Umbilical cord (tissue), 2 donors: ENCODE measurements around the gene C1orf21. TPM values are rescaled to one million over a fixed set of nuclear protein-coding genes. Genes with fewer than 3 reads are reported as not detected.

Source experiments
- DNase-seq: peaks from one replicate; pipeline ENCODE4 v3.0.0-alpha.2; 2015; ENCODE audit warnings: low spot score
- total RNA-seq: library from RNA; depleted of rRNA; stranded (reverse); fragments of >200 nt; gene quantifications from one replicate; pipeline ENCODE4 v1.2.3, GENCODE V29; 2014; ENCODE audit warnings: low replicate concordance; ENCODE audit not compliant: insufficient read depth

The C1orf21 gene
- total RNA-seq, 1 donor from 2014 or later: 54.7 TPM

DNA sequence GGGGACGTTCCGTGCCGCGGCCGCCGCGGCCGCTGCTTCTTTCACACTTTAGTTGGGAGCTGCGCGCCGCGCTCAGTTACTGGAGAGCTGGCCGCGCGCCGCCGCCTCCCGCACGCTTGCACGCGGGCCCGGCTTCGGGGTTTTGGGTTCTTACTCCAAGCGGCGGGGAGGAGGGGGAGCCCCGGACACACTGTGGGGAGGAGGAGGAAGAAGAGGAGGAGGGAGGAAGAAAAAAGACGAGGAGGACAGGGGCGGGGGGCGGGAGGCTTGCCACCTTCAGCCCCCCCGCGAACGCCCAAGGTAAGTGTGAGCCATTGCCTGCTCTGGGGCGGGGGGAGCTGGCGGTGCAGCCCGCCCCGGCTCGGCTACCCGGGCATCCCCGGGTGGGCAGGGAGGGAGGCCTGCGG, 243 bp downstream of the C1orf21 start:
- DNase-seq: no peak

DNA sequence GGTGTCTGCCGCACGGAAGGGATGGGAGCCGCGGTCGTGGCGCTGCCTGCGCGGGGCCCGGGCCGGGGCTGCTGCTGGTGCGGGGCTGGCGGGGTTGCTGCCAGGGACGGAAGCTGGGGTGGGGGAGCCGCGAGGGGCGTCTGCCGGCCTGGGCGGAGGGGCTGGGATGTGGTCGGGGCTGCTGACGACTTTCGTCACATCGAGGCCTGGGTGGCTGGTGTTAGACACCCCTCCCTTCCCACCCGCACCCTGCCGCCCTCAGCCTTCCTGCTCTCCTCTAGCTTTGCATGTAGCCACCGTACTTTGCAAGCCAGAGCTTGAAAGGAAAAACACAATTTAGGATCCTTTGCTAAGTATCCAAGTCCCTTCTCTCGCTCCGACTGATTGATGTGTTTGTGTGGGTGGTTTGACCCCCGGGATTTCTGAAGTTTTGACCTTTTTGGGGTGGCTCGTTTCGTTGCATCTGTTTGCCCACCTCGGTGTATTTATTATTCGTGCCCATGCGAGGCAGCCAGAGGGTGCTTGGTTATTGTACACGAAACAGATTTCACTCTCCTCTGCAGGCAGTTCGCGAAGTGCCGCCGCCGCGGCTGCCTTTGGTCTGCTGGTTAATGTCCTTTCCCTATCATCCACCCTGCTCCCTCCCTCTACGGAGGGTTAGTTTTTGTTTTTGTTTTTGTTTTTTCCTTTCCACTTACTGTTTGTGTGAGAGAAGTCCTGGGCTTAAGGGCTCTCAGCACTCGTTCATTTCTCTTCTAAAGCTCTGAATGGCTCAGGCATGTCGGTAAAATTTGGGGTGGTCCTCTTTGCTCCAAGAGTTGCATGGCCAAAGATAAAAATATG, 868 bp downstream of the C1orf21 start:
- DNase-seq: peak; percentile 46

GRCh38 chr1:184388319-184388889, 1.6 kb downstream of the C1orf21 start:
- DNase-seq: peak; percentile 66

DNA sequence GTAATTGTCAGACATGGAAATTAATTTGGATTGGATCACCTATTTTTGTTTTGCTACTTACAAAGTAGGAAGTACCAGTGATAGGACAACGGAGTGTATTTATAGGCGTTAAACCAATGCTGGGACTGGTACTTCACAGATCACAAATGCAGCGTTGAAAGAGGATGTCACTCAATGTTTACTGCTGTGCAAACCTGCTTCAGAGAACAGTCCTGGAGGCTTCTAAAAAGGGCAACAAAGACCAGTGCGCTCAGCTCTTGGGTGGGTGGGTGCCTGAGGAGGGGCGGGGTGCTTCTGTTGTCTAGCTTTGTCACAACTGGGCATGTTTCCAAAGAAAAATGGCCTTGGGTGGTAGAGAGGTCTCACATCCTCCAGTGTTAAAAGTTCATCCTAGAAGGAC, 2.1 kb downstream of the C1orf21 start:
- DNase-seq: no peak

DNA sequence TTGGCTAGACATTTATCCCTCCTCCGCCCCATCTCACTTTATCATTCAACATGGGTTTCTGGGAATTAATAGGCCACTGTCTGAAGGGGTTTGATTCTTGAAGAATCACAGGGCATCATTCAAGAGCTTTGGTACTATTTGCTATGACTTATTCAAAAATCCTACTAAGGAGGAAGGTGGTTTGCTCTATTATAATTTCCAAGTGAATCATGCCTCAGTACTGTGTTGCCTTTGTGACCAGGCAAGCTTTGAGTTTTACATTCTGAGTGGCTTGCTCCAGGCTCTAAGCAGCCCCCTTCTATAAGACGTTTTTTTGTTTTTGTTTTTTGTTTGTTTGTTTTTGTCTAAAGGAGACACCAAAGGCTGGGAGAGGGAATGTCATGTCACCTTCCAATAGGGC, 2.6 kb downstream of the C1orf21 start:
- DNase-seq: no peak

DNA sequence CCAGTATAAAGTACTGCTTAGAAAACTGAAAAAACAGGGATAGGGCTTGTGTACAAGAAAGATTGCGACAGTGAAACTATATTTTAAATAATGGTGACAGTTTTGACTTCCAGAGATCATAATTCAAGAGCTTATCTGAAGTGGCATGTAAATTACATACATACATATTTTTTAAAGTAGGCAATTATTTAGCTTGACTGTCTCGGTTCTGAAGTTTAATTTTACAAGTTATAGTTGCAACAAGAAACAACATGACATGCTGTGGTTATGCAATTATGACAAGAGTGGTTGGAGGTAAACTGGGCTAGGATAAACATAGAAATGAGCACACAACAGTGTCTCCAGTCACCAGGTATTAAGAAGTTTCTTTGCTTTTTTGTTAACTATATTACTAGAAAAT, 4.1 kb downstream of the C1orf21 start:
- DNase-seq: peak; percentile 56

- DNase-seq: no peak
These were observed 5.2 kb downstream of the C1orf21 start for GRCh38 chr1:184392067-184392466.

- peak; percentile 77 for DNase-seq
These were observed 6.1 kb downstream of the C1orf21 start for GRCh38 chr1:184392779-184393522.

GRCh38 chr1:184393962-184394361, 7.1 kb downstream of the C1orf21 start:
- DNase-seq: peak; percentile 32

- no peak for DNase-seq
These were observed 8.5 kb downstream of the C1orf21 start for GRCh38 chr1:184395370-184395769.

DNA sequence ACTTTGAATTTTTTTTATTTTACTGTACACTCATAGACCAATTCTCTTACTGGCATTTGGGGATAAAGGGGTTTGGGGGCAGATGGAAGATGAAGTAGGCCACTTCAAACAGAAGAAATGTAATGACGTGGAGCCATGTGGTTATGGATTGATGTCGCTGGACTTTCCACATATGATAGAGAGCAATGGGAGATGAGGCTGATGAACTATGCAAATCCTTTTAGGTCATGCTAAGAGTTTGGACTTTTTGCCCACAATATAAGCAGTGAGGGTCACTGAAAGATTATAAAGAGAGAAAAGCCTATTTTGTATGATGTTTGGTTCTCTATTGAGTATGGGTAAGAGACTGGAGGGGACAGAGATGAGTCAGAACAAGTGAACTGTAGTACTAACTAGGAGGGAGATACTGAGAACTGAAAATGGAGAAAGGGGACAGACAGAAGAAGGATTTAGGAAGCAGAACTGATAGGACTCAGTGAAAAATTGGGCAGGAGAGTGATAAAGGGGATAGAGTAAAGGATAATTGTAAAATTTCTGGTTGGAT, 9.2 kb downstream of the C1orf21 start:
- no peak for DNase-seq

DNA sequence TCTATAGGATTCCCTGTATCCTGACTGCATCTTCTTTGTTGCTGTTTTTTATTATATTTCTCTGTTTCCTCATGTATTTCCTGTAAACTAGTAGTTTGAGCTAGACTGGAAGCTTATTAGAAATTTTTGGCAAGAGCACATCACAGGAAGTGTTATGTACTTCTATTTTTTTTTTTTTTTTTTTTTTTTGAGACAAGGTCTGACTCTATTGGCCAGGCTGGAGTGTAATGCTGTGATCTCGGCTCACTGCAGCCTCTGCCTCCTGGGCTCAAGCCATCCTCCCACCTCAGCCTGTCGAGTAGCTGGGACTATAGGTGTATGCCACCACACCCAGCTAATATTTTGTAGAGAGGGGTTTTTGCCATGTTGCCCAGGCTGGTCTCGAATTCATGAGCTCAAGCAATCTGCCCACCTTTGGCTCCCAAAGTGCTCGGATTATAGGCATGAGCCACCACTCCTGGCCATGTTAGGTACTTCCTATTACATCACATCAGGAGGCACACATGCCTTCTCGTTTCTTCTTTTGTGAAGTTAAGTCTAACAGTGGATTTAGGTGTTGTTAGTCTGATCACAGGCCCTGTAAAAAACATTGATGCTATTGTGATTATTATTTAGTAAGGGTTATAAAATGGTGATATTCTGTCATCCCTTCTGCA, 12.5 kb downstream of the C1orf21 start:
- no peak for DNase-seq

DNA sequence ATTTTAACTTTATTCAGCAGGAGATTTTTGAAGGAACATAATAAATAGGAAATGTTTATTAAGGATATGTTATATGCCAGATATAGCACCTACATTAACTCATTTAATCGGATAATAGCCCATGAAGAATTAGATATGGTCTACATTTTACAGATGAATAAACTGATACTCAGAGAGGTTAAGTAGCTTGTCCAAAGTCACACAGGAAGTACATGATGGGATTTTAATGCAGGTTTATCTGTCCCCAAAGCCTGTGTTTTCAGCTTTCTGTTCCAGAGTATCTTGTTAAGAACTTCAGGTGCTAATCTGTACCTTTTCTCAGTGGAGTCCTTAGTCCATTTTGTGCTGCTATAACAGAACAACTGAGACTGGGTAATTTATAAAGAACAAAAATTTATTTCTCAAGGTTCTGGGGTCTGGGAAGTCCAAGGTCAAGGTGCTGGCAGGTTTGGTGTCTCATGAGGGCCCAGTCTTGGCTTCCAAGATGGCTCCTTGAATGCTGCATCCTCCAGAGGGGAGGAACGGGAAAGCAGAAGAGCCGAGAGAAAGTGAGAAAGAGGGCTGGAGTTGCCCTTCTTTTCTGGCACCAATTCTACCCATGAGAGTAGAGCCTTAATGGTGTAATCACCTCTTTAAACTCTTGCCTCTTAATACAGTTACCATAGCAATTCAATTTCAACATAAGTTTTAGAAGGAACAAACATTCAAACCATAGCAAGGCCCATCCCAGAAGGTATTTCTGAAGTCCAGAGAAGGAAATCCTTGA, 17.3 kb downstream of the C1orf21 start:
- no peak for DNase-seq

- DNase-seq: no peak
These were observed 17.8 kb downstream of the C1orf21 start for GRCh38 chr1:184404727-184405027.

- no peak for DNase-seq
These were observed 18.4 kb downstream of the C1orf21 start for GRCh38 chr1:184405094-184405800.

DNA sequence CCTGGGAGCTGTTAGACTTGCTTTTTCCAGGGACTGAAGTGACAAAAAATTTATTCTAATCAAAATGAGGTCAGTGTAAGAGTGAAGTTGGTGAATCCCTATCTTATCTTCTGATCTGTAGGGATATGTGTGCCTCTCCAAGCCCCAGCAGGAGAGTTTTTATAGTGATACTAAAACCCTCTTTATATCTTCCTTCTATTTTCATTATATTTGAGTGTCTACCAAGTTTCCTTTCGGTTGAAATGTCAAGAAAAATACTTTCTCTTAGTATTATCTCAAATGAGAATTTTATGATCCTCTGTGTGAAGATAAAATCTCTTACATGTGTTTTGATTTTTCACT, 18.9 kb downstream of the C1orf21 start:
- no peak for DNase-seq

DNA sequence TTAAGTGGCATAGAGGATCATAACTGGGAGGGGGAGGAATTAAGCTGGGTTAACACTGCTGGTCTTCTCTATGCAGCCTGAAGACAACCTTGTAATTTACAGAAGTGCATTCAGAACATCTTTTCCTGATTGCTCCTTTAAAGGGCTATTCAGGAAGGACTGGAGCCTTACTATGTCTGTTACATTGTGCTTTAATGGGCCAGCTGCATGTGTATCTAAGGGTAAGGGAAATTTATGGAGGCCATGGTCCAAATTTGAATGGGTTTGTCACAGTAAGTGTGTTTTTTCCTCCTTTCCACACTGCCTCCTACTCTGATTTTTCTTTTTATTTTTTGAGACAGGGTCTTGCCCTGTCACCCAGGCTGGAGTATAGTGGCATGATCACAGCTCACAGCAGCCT, 19.6 kb downstream of the C1orf21 start:
- no peak for DNase-seq

GRCh38 chr1:184407816-184408510, 21.1 kb downstream of the C1orf21 start:
- DNase-seq: no peak

GRCh38 chr1:184408580-184408979, 21.8 kb downstream of the C1orf21 start:
- DNase-seq: no peak

DNA sequence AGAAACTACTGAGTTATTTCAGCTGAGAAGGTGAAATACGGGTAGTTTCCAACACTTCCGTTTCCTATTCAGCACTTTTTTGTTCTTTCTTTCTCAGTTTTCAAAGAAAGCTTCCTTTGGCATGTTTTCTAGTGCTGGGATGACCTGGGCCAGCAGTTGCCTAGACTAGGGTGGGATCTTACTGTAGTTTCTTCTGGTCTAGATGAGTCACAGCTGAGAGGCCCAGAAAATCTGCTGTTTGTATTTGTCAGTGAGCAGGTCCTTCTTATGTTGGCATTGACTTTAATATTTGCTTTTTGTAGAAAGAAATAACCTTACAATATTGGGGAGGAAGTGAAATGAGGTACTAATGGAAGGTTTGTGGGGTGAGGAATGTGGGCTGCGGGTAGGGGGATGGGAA, 22.2 kb downstream of the C1orf21 start:
- no peak for DNase-seq
